Activated naive CD8-positive, alpha-beta T cell treated with anti-CD3 and anti-CD28 coated beads, Interleukin-2, amount 10 ng/mL, durations not matched to agents 7 days and 5 days (primary cell): Measurements from ENCODE around the gene CYP2J2. TPM values are rescaled to one million over a fixed set of nuclear protein-coding genes. Genes with fewer than 3 reads are reported as not detected.
"Not testable (repeated sequence)": the region's sequence is repeated elsewhere in the genome, so short reads cannot be mapped to it uniquely, and the experiment has no call there.

Experiments
- ATAC-seq: fragments of 150-1000 bp; cut with Tn5 transposase; one replicate; pipeline ENCODE4 v1.10.0; 2021; ENCODE audit warnings: low read depth, moderate library complexity
- POLR2A ChIA-PET: fragments of 350-600 bp; sonication (Branson Sonifier 250); formaldehyde crosslinking; loops from one replicate; lab custom pipeline; 2021; ENCODE audit warnings: antibody characterized with exemption; lab: Charles Lee
- DNase-seq: peaks from one replicate; pipeline ENCODE4 v3.0.0; 2021
- H3K27ac Mint-ChIP-seq: one replicate; pipeline ENCODE4 v1.8.0; 2022; ENCODE audit warnings: mild to moderate bottlenecking, mixed read lengths
- H3K27me3 Mint-ChIP-seq: one replicate; pipeline ENCODE4 v1.8.0; 2022; ENCODE audit warnings: mild to moderate bottlenecking, moderate library complexity, mixed read lengths
- H3K36me3 Mint-ChIP-seq: one replicate; pipeline ENCODE4 v1.8.0; 2021; ENCODE audit warnings: mild to moderate bottlenecking, mixed read lengths
- H3K4me1 Mint-ChIP-seq: one replicate; pipeline ENCODE4 v1.8.0; 2021; ENCODE audit warnings: mixed read lengths
- H3K4me3 Mint-ChIP-seq: one replicate; pipeline ENCODE4 v1.8.0; 2022; ENCODE audit warnings: mild to moderate bottlenecking, moderate library complexity, mixed read lengths
- H3K9me3 Mint-ChIP-seq: one replicate; pipeline ENCODE4 v1.8.0; 2021; ENCODE audit warnings: mixed read lengths
- total RNA-seq, 2 experiments: library from RNA; stranded (reverse); gene quantifications; one replicate each; pipeline ENCODE4 v1.2.3, GENCODE V29; 2021

Gene CYP2J2, protein sequence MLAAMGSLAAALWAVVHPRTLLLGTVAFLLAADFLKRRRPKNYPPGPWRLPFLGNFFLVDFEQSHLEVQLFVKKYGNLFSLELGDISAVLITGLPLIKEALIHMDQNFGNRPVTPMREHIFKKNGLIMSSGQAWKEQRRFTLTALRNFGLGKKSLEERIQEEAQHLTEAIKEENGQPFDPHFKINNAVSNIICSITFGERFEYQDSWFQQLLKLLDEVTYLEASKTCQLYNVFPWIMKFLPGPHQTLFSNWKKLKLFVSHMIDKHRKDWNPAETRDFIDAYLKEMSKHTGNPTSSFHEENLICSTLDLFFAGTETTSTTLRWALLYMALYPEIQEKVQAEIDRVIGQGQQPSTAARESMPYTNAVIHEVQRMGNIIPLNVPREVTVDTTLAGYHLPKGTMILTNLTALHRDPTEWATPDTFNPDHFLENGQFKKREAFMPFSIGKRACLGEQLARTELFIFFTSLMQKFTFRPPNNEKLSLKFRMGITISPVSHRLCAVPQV
- 1 to 10 TPM; 2.9 to 3.6 TPM for total RNA-seq

DNA sequence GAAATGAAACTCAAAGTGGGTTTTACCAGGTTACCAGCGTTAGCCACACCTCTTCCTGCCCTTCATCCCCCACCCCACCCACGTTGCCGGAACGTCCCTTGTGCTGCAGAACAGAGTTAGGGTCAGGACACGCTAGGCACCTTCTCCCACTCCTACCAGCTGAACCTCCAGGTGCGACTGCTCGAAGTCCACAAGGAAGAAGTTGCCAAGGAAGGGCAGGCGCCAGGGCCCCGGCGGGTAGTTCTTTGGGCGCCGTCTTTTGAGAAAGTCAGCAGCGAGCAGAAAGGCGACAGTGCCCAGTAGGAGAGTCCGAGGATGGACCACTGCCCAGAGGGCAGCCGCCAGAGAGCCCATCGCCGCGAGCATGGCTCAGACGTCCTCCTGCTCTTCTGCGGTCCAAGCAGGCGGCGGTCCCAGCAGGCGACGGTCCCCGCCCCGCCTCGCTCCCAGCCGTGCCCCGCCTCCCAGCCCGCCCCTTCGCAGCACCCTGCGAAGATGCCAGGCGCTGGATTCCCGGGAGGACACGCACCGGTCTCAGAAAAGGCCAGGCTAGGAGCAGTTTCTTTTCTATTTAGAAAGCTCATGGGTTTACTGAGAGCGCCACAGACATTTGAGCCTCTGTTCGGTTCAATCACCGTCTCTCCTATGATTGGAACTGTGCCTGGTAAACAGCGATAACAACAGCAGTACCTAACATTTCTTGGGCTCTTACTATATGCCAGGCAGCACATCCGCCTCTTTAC, at the start of gene CYP2J2:
Gene CYP2J2, minus strand, starts transcription at position 393 of the 743 bp plus-strand sequence. Its CDS starts 27 bp downstream, at position 366.
- POLR2A ChIA-PET = no interaction called here
- peaks cover 12% of the 10 kb centered on the region for H3K36me3 Mint-ChIP-seq
- ATAC-seq (peak; percentile 95), DNase-seq (peak; percentile 65)
- peaks cover 13% of the 10 kb centered on the region for H3K4me1 Mint-ChIP-seq
- peaks cover 1% of the 10 kb centered on the region for H3K9me3 Mint-ChIP-seq
- H3K27me3 Mint-ChIP-seq = peaks cover 38% of the 10 kb centered on the region
- H3K4me3 Mint-ChIP-seq = peak within 1 kb of the TSS; percentile 87
- H3K27ac Mint-ChIP-seq = peak within 1 kb of the TSS; percentile 77

DNA sequence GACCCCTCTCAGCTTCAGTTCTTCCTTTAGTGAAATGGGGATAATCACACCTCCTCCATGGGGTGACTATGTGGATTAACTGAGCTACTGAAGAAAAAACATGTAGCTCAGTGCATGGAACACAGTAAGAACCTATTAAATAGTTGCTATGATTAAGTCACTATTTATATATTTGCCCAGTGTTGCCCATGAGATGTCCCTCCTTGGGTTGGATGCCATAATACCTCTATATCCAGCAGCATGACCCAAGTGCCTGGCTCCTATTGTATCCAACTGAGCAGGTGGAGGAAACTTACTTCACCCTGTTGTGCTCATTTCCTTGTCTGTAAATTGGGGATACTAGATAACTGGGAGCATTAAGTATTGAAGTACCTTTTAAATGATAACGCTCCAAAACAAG, 47.1 kb upstream of the CYP2J2 start:
- DNase-seq (no peak), ATAC-seq (no peak)
- H3K36me3 Mint-ChIP-seq = no peaks in the 10 kb centered on the region
- H3K9me3 Mint-ChIP-seq = no peaks in the 10 kb centered on the region
- H3K4me3 Mint-ChIP-seq = no peak overlapping the region
- no peak overlapping the region for H3K27ac Mint-ChIP-seq
- H3K27me3 Mint-ChIP-seq = peaks cover 8% of the 10 kb centered on the region
- POLR2A ChIA-PET = no interaction called here
- no peaks in the 10 kb centered on the region for H3K4me1 Mint-ChIP-seq

GRCh38 chr1:59972216-59972927, 45.8 kb upstream of the CYP2J2 start:
- Mint-ChIP-seq H3K27me3 (peaks cover 8% of the 10 kb centered on the region), H3K9me3 (no peaks in the 10 kb centered on the region), H3K36me3 (no peaks in the 10 kb centered on the region), H3K27ac (no peak overlapping the region), H3K4me1 (no peaks in the 10 kb centered on the region), H3K4me3 (no peak overlapping the region)
- DNase-seq (no peak), ATAC-seq (no peak)
- POLR2A ChIA-PET = no interaction called here

DNA sequence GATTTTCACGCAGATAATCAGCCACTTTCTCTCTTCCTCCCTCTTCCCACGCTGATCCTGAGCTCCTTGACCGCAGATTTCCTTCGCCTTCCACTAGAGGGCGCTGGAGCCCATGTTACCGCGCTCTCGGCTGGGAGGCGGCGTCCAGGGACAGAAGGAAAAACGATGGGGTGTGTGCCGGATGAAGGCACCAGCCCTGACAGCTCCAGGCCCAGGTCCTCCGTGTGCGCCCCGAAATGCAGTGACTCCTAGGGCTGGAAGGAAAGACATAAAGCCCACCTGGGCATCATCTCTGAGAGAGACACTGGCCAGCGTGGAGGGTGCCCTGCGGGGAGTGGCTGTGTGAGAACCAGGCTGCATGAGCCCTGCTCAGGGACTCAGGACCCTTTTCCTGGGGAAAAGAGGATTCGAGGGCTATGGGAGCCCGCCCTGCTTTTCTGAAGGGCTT, 44.9 kb upstream of the CYP2J2 start:
- Mint-ChIP-seq H3K4me1 (no peaks in the 10 kb centered on the region), H3K36me3 (no peaks in the 10 kb centered on the region), H3K27me3 (peaks cover 5% of the 10 kb centered on the region), H3K4me3 (no peak overlapping the region), H3K27ac (no peak overlapping the region), H3K9me3 (no peaks in the 10 kb centered on the region)
- POLR2A ChIA-PET = no interaction called here
- DNase-seq = peak; percentile 56
- ATAC-seq = no peak

GRCh38 chr1:59969542-59970175, 43.1 kb upstream of the CYP2J2 start:
- DNase-seq, H3K27ac Mint-ChIP-seq, POLR2A ChIA-PET, H3K4me3 Mint-ChIP-seq, ATAC-seq, H3K36me3 Mint-ChIP-seq, H3K27me3 Mint-ChIP-seq, H3K9me3 Mint-ChIP-seq, H3K4me1 Mint-ChIP-seq: not testable (repeated sequence)

- H3K27ac Mint-ChIP-seq, DNase-seq, POLR2A ChIA-PET, H3K27me3 Mint-ChIP-seq, H3K4me1 Mint-ChIP-seq, ATAC-seq, H3K9me3 Mint-ChIP-seq, H3K36me3 Mint-ChIP-seq, H3K4me3 Mint-ChIP-seq: not testable (repeated sequence)
These were observed 42.2 kb upstream of the CYP2J2 start for GRCh38 chr1:59968746-59969145.

DNA sequence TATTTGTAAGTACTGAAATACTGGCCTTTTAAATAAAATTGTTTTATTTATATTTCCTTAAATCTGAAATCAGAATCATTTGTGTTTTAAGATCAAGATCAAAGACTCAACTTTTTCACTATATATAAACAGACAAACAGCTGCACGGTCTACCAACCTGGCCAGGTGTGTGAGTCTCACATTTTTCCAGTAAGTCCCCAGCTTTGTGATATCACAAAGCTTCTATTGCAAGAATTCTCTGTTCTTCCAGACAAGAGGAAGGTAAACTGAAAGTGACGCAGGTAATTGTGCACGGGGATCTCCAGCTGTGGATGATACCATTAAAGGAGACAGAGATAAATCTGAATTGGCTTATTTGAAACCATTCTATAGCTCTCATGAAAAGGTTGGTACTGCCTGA, 41.2 kb upstream of the CYP2J2 start:
- Mint-ChIP-seq H3K36me3 (no peaks in the 10 kb centered on the region), H3K4me1 (no peaks in the 10 kb centered on the region), H3K27me3 (peaks cover 9% of the 10 kb centered on the region), H3K27ac (no peak overlapping the region), H3K4me3 (no peak overlapping the region), H3K9me3 (no peaks in the 10 kb centered on the region)
- ATAC-seq (no peak), DNase-seq (no peak)
- POLR2A ChIA-PET = no interaction called here

GRCh38 chr1:59967141-59967697, 40.6 kb upstream of the CYP2J2 start:
- no peak for DNase-seq
- Mint-ChIP-seq H3K4me3 (no peak overlapping the region), H3K36me3 (no peaks in the 10 kb centered on the region), H3K9me3 (no peaks in the 10 kb centered on the region), H3K27ac (no peak overlapping the region), H3K4me1 (no peaks in the 10 kb centered on the region), H3K27me3 (peaks cover 11% of the 10 kb centered on the region)
- ATAC-seq = no peak
- POLR2A ChIA-PET = no interaction called here

DNA sequence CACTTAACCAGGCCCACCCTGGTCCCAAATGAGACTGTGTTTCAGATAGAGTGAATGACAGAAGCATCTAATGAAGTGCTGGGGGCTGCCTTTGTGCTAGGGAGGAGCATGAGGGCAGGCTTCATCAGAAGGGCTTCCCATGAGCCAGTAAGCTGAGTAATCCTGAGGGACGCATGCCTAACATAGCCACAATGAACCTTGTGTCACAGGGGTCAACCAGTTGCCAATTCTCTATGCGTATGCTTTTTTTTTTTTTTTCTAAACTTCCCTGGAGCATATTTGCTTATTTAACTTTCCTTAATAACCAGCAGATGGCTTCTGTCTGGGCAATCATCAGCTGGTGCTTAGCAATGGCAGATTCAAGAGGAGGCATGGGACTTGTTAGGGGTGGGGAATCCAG, 25.5 kb upstream of the CYP2J2 start:
- Mint-ChIP-seq H3K4me1 (no peaks in the 10 kb centered on the region), H3K36me3 (no peaks in the 10 kb centered on the region), H3K9me3 (no peaks in the 10 kb centered on the region), H3K27me3 (peaks cover 6% of the 10 kb centered on the region), H3K27ac (no peak overlapping the region), H3K4me3 (no peak overlapping the region)
- POLR2A ChIA-PET = no interaction called here
- DNase-seq (no peak), ATAC-seq (no peak)

GRCh38 chr1:59949648-59950047, 23.1 kb upstream of the CYP2J2 start:
- DNase-seq (no peak), ATAC-seq (no peak)
- Mint-ChIP-seq H3K27ac (no peak overlapping the region), H3K9me3 (no peaks in the 10 kb centered on the region), H3K27me3 (peaks cover 6% of the 10 kb centered on the region), H3K4me1 (no peaks in the 10 kb centered on the region), H3K4me3 (no peak overlapping the region), H3K36me3 (no peaks in the 10 kb centered on the region)
- POLR2A ChIA-PET = no interaction called here

GRCh38 chr1:59948990-59949389, 22.4 kb upstream of the CYP2J2 start:
- no peak for DNase-seq
- H3K4me3 Mint-ChIP-seq = no peak overlapping the region
- POLR2A ChIA-PET = no interaction called here
- H3K36me3 Mint-ChIP-seq = no peaks in the 10 kb centered on the region
- H3K27me3 Mint-ChIP-seq = peaks cover 4% of the 10 kb centered on the region
- H3K4me1 Mint-ChIP-seq = no peaks in the 10 kb centered on the region
- no peak overlapping the region for H3K27ac Mint-ChIP-seq
- ATAC-seq = no peak
- H3K9me3 Mint-ChIP-seq = no peaks in the 10 kb centered on the region

GRCh38 chr1:59947047-59947938, 20.7 kb upstream of the CYP2J2 start:
- no peak for DNase-seq
- no peak overlapping the region for H3K4me3 Mint-ChIP-seq
- H3K27ac Mint-ChIP-seq = no peak overlapping the region
- POLR2A ChIA-PET = no interaction called here
- peak; percentile 76 for ATAC-seq
- peaks cover 7% of the 10 kb centered on the region for H3K27me3 Mint-ChIP-seq
- no peaks in the 10 kb centered on the region for H3K9me3 Mint-ChIP-seq
- H3K4me1 Mint-ChIP-seq = no peaks in the 10 kb centered on the region
- no peaks in the 10 kb centered on the region for H3K36me3 Mint-ChIP-seq
